ENCODE results near the gene NOTCH2.

The NOTCH2 gene

DNA sequence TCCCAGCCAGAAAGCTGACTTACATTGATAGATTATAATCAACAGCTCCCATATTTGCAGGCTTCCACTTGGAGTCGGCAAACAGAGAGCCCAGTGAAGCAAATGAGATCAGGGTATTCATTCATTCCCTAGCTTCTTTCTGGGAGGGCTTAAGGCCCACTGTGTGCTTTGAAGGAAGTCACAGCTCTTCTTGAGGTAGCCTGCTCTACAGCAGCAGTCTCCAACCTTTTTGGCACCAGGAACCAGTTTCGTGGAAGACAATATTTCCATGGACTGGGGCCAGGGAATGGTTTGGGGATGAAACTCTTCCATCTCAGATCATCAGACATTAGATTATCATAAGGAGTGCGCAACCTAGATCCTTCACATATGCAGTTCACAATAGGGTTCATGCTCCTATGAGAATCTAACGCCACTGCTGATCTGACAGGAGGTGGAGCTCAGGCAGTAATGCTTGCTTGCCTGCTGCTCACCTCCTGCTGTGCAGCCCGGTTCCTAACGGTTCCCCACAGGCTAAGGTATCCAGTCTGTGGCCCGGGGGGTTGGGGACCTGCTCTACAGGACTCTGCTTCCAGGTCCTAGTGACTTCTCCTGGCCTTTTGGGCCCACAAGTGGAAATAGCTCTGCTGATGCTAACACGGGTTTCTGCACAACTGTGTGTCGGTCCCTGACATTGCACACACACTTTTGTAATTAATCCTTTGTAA is 159.4 kb downstream of the NOTCH2 start:
- Histone ChIP-seq H4K20me1 (ENCODE audit: control insufficient read depth, insufficient read depth, low read depth, low read length) (no peaks in the 10 kb centered on the region), H3K9me2 (replicated peaks; ENCODE audit: control insufficient read depth, low read length) (no peaks in the 10 kb centered on the region), H3K4me3 (ENCODE audit: low read length) (no peak overlapping the region), H3F3A (ENCODE audit: control insufficient read depth, insufficient read depth) (no peaks in the 10 kb centered on the region), H3K27ac (ENCODE audit: low read depth, low read length) (no peak overlapping the region), H3K4me1 (ENCODE audit: control insufficient read depth, low read length) (no peaks in the 10 kb centered on the region), H3K4me2 (ENCODE audit: low read length) (no peak overlapping the region), H3K27me3 (ENCODE audit: control insufficient read depth, low read length) (no peaks in the 10 kb centered on the region), H3K9me3 (ENCODE audit: control insufficient read depth, insufficient read depth, low read length) (no peaks in the 10 kb centered on the region), H3K79me2 (ENCODE audit: control insufficient read depth, low read length) (no peaks in the 10 kb centered on the region), H3K36me3 (ENCODE audit: control insufficient read depth, low read length) (no peaks in the 10 kb centered on the region)
- TF ChIP-seq, protein P1, sequence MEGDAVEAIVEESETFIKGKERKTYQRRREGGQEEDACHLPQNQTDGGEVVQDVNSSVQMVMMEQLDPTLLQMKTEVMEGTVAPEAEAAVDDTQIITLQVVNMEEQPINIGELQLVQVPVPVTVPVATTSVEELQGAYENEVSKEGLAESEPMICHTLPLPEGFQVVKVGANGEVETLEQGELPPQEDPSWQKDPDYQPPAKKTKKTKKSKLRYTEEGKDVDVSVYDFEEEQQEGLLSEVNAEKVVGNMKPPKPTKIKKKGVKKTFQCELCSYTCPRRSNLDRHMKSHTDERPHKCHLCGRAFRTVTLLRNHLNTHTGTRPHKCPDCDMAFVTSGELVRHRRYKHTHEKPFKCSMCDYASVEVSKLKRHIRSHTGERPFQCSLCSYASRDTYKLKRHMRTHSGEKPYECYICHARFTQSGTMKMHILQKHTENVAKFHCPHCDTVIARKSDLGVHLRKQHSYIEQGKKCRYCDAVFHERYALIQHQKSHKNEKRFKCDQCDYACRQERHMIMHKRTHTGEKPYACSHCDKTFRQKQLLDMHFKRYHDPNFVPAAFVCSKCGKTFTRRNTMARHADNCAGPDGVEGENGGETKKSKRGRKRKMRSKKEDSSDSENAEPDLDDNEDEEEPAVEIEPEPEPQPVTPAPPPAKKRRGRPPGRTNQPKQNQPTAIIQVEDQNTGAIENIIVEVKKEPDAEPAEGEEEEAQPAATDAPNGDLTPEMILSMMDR (IDR thresholded peaks at IDR 0.05; ENCODE audit: low read depth, low read length, poor library complexity, severe bottlenecking) = no peak
- TF ChIP-seq EZH2phosphoT487 (IDR thresholded peaks at IDR 0.05; ENCODE audit: borderline replicate concordance, low read length) = no peak

DNA sequence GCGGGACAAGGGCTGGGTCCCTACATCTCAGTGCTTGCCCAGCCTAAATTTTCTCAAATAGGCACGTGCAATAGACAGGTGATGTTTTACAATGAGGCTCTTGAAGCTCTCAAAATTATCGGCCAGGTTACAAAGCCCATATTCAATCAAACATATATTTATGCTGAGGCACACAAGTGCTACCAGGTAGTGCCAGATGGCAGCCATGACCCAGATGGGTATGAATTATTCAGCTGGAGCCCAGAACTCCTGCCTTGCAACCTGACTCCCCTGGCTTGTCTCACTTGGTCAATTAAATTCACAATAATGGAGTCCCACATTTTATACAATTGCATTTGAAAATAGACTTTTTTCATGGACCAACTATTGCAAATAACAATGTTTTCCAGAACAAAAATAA is 160.8 kb downstream of the NOTCH2 start:
- Histone ChIP-seq H4K20me1 (ENCODE audit: control insufficient read depth, insufficient read depth, low read depth, low read length) (no peaks in the 10 kb centered on the region), H3F3A (ENCODE audit: control insufficient read depth, insufficient read depth) (no peaks in the 10 kb centered on the region), H3K9me2 (replicated peaks; ENCODE audit: control insufficient read depth, low read length) (no peaks in the 10 kb centered on the region), H3K9me3 (ENCODE audit: control insufficient read depth, insufficient read depth, low read length) (no peaks in the 10 kb centered on the region), H3K4me3 (ENCODE audit: low read length) (no peak overlapping the region), H3K27ac (ENCODE audit: low read depth, low read length) (no peak overlapping the region), H3K4me2 (ENCODE audit: low read length) (no peak overlapping the region), H3K36me3 (ENCODE audit: control insufficient read depth, low read length) (no peaks in the 10 kb centered on the region), H3K4me1 (ENCODE audit: control insufficient read depth, low read length) (no peaks in the 10 kb centered on the region), H3K27me3 (ENCODE audit: control insufficient read depth, low read length) (no peaks in the 10 kb centered on the region), H3K79me2 (ENCODE audit: control insufficient read depth, low read length) (no peaks in the 10 kb centered on the region)
- TF ChIP-seq, protein P1 (IDR thresholded peaks at IDR 0.05; ENCODE audit: low read depth, low read length, poor library complexity, severe bottlenecking) = no peak
- TF ChIP-seq EZH2phosphoT487 (IDR thresholded peaks at IDR 0.05; ENCODE audit: borderline replicate concordance, low read length) = no peak

DNA sequence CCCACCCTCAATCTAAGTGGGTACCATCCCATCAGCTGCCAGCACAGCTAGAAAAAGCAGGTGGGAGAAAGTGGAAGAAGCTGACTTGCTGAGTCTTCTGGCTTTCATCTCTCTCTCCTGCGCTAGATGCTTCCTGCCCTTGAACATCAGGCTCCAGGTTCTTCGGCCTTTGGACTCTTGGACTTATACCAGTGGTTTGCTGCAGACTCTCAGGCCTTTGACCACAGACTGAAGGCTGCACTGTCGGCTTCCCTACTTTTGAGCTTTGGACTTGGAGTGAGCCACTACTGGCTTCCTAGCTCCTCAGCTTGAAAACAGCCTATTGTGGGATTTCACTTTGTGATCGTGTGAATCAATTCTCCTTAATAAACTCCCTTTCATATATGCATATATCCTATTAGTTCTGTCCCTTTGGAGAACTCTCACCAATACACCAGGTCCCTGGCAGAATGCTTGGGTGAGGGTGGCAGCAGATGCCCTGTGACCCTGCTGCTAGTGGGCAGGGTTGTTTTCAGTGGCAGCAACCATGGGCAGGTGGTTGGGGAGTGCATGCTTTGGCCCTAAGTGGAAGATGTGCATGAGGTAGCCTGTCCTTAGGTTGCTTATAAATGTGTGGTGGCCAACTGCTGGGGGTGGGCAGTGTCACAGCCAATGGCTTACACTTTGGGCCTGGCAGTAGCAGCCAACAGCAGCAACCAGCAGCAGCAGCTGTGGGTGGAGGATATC is 162.4 kb downstream of the NOTCH2 start:
- no peaks in the 10 kb centered on the region for H4K20me1 ChIP-seq (ENCODE audit: control insufficient read depth, insufficient read depth, low read depth, low read length)
- TF ChIP-seq EZH2phosphoT487 (IDR thresholded peaks at IDR 0.05; ENCODE audit: borderline replicate concordance, low read length) = no peak
- TF ChIP-seq, protein P1 (IDR thresholded peaks at IDR 0.05; ENCODE audit: low read depth, low read length, poor library complexity, severe bottlenecking) = no peak
- no peaks in the 10 kb centered on the region for H3K9me3 ChIP-seq (ENCODE audit: control insufficient read depth, insufficient read depth, low read length)
- H3K36me3 ChIP-seq (ENCODE audit: control insufficient read depth, low read length) = no peaks in the 10 kb centered on the region
- H3K27me3 ChIP-seq (ENCODE audit: control insufficient read depth, low read length) = no peaks in the 10 kb centered on the region
- no peaks in the 10 kb centered on the region for H3K79me2 ChIP-seq (ENCODE audit: control insufficient read depth, low read length)
- no peak overlapping the region for H3K27ac ChIP-seq (ENCODE audit: low read depth, low read length)
- H3K4me2 ChIP-seq (ENCODE audit: low read length) = no peak overlapping the region
- no peaks in the 10 kb centered on the region for H3F3A ChIP-seq (ENCODE audit: control insufficient read depth, insufficient read depth)
- no peaks in the 10 kb centered on the region for H3K4me1 ChIP-seq (ENCODE audit: control insufficient read depth, low read length)
- no peak overlapping the region for H3K4me3 ChIP-seq (ENCODE audit: low read length)
- H3K9me2 ChIP-seq (replicated peaks; ENCODE audit: control insufficient read depth, low read length) = no peaks in the 10 kb centered on the region
